HG03558 (cell line): ENCODE measurements around the gene PTPRT.

Source experiments
- ATAC-seq: cut with Tn5 transposase; IDR thresholded peaks from one replicate; pipeline ENCODE4 v1.9.1; 2021; ENCODE audit warnings: moderate number of reproducible peaks; ENCODE audit not compliant: unreplicated experiment; ENCODE audit errors: extremely low read depth

Gene PTPRT

GRCh38 chr20:42368910-42369309 lies 820.8 kb downstream of the PTPRT start:
- ATAC-seq, result no peak

DNA sequence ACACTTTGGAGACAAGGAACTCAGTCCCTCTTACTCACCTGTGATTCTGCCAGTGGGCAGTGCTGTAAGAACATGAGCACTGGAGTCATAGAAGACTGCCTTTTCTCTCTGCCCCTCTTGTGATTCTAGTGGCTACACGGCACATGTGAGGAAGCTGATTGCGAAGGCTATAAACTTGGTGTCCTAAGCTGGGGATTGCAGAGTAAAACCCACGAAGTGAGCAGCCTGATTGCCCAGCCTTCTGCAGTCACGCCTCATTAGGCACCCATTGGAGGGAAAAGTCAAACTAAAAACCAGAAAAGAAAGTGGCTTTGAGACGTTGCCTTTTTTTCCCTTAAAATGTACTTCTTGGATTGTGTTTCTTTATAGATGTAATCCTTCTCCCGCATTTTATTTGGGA lies 823.1 kb downstream of the PTPRT start:
- no peak for ATAC-seq

- ATAC-seq, result no peak
These were observed 825.3 kb downstream of the PTPRT start for GRCh38 chr20:42364446-42364845.

DNA sequence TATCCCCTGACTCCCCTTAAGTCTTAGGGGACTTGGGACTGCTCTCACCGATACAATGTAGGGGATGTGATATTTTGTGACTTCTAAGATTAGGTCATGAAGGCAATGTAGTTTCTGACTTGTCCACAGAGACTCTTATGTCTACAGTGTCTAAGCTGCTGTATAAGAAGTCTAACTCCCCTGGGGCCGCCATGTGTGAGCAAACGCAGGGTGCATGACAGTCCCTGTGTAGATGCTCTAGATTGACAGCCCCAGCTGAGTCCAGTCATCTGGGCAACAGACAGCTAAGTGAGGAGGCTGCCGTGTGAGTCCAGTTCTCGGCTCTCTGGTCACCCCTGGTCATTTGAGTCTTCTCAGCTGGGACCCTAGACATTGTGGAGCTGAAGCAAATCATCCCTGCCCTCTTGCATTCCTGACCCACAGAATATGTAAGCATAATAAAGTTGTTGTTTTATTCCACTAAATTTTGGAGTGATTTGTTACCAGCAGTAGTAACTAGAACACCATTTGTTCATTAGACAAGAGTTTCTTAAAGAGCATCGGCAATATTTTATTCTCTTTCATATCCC lies 828.2 kb downstream of the PTPRT start:
- ATAC-seq, result no peak

- ATAC-seq, result no peak
These were observed 829.1 kb downstream of the PTPRT start for GRCh38 chr20:42360621-42361020.

GRCh38 chr20:42359617-42360016 lies 830.1 kb downstream of the PTPRT start:
- ATAC-seq, result no peak

- no peak for ATAC-seq
These were observed 837.6 kb downstream of the PTPRT start for GRCh38 chr20:42352096-42352495.

DNA sequence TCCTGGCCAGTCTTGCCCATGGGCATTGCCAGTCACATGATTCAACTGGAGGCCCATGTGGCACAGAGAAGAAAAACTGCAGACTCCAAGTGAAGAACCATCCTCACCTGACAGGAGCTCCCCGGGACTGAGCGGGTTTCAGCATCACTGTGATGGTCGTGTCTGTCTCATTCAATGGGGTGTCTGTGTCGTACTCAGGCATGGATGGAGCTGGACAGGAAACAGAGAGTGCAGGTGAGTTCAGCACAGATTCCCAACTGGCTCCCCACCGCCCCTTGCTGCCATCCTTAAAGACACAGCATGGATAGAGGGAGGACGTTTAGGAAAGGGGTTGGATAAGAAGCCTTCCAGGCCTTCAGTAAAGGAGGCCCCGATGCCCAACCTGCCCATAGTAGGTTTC lies 839.2 kb downstream of the PTPRT start:
- ATAC-seq, result no peak

- ATAC-seq, result no peak
These were observed 843.2 kb downstream of the PTPRT start for GRCh38 chr20:42346189-42347170.

GRCh38 chr20:42341654-42342053 lies 848.1 kb downstream of the PTPRT start:
- ATAC-seq, result no peak

GRCh38 chr20:42340368-42340767 lies 849.3 kb downstream of the PTPRT start:
- no peak for ATAC-seq

- ATAC-seq, result no peak
These were observed 851.2 kb downstream of the PTPRT start for GRCh38 chr20:42338294-42339201.

DNA sequence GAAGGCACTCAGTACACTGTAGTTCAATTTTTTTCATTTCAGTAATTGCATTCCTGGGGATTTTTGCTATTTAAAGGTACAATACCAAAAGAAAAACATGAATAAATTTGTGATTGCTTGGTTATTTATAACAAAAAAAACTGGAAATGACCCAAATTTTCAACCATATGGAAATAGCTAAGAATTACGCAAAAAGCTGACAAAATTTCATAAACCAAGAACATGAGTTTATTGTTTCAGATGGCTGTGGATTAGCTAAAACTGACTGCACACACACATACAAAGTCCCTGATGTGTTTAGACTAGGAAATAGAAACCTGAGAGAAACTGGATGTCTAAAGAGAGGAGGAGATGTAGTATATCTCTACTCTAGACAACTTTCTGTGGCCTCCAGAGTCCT lies 853.1 kb downstream of the PTPRT start:
- ATAC-seq, result no peak

GRCh38 chr20:42319252-42320013 lies 870.3 kb downstream of the PTPRT start:
- no peak for ATAC-seq

DNA sequence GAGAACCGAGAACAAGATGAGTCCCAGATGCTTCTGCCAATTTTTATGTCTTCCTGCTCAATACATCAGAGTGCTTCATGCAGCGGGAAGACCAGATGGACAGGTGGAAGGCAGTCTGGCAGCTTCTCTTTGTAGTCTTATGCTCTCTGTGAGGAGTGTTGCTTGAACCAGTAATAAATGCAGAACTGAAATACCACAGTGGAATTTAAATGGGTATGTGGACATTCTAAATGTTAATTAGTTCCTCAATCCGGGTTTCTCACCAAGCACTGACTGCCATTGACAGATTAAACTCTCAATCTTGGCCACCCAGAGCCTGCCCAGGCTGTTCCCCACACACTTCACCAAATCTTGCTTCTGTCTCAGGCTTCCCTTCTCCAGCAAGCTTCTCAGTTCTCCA lies 876.0 kb downstream of the PTPRT start:
- no peak for ATAC-seq

DNA sequence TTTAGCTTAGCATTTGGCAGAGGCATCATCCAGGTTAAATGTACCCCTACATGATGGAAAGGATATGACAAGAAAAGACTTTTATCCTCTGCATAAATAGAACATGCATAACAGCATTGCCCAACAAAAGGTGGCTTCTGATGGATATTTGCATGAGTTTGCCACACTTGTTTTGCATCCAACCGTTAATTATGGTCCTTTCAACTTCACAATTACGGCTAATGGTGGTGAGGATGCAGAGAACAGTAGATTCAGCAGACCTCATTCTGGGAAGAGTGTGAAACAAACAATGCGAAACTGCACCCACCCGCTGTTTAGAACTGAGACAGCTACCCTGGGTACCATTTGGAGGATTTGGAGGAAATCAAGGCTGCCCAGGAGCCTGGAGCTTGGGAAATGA lies 880.7 kb downstream of the PTPRT start:
- ATAC-seq, result no peak

GRCh38 chr20:42308171-42308570 lies 881.5 kb downstream of the PTPRT start:
- no peak for ATAC-seq

DNA sequence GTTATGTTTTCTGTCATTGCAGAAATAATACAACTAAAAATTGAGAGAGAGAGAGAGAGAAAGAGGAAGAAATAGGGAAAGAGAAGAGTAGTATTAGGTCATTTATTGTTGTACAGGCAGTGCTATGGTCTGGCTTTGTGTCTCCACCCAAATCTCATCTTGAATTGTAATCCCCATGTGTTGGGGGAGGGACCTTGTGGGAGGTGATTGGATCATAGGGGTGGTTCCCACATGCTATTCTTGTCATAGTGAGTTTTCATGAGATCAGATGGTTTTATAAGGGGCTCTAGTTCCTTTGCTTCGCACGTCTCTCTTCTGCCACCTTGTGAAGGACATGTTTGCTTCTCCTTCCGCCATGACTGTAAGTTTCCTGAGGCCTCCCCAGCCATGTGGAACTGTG lies 894.1 kb downstream of the PTPRT start:
- no peak for ATAC-seq

DNA sequence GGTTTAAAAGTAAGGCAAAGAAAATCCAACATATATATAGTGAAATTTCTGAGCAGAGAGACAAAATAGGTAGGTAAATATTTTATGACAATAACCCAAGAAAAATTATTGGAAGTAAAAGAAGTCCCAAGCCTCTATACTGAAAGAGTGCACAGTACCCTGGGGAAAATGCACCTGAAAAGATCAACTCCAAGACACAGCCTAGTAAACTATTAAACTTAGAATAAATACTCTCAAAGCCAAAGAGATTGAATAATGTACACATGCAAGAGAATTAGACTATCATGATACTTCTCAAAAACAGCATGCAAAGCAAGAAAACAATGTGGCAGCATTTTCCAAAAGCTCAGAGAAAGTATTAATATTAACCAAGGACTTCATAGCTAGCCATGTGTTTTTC lies 894.7 kb downstream of the PTPRT start:
- ATAC-seq, result no peak

DNA sequence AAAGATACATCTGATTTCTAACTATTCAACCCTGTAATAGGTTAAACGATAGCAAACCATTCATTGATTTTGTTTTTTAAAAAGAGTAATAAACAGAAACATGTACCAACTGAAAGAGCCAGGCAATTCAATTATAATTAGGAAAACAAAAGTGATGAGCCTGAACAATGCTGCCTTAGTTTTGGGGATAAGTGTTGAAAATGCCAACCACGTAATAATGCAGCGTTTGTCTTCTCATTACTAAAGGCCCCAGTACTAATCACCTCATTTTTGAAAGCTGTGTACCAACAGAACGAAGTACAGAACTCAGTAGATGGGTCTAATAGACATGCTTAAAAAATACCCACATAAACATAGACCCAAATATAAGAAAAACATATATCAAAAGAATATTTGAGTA lies 907.9 kb downstream of the PTPRT start:
- ATAC-seq, result no peak
